ENCODE data around the gene MEI1.

DNA sequence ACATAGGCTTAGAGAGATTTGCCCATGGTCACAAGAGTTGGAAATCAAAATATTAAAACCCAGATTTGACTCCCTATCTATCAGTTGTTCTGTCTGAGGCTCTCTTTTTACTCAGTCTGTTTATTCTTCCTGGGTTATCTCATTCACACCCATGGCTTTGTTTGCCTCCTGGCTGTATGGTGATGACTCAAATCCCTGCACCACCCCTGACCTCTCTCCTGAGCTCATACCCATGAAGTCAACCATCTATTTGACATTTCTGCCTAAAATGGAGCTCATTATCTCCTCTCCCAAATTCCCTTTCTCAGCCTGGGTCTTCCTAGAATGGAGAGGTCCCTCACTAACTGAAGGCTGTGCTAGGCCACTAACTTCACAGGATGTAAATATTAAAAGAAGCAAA is 73.3 kb downstream of the MEI1 start:
- TF ChIP-seq, protein P1, sequence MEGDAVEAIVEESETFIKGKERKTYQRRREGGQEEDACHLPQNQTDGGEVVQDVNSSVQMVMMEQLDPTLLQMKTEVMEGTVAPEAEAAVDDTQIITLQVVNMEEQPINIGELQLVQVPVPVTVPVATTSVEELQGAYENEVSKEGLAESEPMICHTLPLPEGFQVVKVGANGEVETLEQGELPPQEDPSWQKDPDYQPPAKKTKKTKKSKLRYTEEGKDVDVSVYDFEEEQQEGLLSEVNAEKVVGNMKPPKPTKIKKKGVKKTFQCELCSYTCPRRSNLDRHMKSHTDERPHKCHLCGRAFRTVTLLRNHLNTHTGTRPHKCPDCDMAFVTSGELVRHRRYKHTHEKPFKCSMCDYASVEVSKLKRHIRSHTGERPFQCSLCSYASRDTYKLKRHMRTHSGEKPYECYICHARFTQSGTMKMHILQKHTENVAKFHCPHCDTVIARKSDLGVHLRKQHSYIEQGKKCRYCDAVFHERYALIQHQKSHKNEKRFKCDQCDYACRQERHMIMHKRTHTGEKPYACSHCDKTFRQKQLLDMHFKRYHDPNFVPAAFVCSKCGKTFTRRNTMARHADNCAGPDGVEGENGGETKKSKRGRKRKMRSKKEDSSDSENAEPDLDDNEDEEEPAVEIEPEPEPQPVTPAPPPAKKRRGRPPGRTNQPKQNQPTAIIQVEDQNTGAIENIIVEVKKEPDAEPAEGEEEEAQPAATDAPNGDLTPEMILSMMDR (optimal IDR thresholded peaks at IDR 0.05 in 1 of 3, IDR thresholded peaks at IDR 0.05 in 1 of 3, conservative IDR thresholded peaks at IDR 0.05 in 1 of 3; ENCODE audit: extremely low read depth in 1 of 3, insufficient read depth in 2 of 3, low read length in 3 of 3): no peak
- TF ChIP-seq EZH2 (IDR thresholded peaks at IDR 0.05; ENCODE audit: low read length): no peak
